HL-60/S4 (cell line): ENCODE data around the gene CDC25C.
"Not testable (repeated sequence)": the region's sequence is repeated elsewhere in the genome, so short reads cannot be mapped to it uniquely, and the experiment has no call there.

Source experiments
- in situ Hi-C: fragments of 300-500 bp; cut with MboI; formaldehyde crosslinking; loops from 2 replicates; pipeline ENCODE4 v1.14.3; 2022; ENCODE audit warnings: low sequenced_read_pairs

Gene CDC25C

DNA sequence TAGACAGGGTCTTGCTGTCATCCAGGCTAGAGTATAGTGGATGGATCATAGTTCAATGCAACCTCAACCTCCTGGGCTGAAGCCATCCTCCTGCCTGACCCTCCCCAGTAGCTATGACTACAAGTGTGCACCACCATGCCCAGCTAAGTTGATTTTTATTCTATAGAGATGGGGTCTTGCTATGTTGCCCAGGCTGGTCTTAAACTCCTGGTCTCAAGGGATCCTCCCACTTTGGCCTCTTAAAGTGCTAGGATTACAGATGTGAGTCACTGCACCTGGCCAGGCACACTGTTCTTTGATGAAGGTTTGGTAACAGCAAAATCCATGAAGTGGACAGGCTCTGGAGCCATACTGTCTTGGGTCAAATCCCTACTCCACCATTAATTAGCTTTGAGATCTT, 50.7 kb downstream of the CDC25C start:
- in situ Hi-C loops, result no loop called here

DNA sequence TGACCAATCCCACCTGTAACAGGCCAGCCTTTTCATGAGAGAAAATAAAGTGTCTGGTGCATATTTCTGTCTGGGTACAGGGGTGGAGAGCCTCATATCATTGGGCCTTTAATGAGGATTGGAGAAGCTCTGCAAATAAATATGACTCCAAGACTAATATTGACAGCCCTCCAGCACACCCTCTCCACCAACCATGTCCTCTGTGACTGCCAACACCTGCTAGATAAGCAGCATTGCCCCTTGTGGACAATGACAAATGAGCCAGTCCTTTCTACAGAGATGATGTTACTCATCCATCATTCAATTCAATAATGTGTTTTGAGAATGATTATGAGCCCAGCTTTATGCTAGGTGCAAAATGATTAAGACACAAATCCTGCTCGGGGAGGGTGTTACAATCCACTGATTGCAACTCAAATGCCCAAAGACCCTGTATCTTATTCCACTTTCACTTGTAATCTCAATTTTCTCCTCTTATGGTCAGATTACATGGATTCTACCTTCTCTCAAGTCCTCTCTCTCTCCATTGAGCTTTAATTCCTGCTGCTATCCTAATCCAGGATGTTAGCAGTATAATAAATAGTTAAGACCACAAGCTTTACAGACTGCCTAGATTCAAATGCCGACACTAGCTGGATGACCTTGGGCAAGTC, 55.1 kb downstream of the CDC25C start:
- in situ Hi-C loops, result no loop called here

DNA sequence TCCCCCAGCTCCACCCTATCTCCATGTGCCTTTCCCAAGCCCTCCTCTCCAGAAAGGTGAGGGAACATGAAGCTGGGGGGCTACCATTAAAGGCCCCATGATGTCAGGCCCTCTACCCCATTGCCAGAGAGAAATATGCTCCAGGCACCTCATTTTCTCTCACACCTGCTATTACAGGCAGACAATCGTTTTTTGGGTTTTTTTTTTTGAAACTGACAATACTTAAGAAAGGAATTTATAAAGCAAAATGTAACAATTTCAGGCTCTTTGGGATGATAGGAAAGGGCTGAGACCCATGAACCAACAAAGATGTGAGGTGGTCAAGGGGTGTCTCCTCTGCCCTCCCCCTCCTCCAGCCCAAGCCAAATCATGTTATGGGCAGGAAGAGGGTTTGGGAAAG, 55.7 kb downstream of the CDC25C start:
- in situ Hi-C loops, result no loop called here

DNA sequence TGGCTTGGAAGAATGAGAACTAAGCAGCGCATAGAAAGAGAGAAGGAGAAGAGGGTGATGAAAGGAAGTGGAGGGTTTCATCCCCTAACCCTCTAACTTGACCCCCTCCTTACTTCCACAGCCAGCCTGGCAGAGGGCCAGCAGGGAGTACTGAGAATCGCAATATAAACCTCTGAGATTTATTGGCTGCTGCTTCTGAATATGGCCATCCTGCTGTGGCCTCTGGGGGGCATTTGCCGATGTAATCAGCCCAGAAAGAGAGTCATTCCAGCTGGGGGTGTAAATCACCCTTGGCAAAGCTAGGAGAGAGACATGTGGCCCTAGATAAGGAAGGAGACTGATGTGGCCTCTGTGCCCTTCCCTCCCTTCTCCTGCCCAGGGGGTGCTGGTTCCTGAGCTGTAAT, 56.2 kb downstream of the CDC25C start:
- in situ Hi-C loops, result no loop called here

DNA sequence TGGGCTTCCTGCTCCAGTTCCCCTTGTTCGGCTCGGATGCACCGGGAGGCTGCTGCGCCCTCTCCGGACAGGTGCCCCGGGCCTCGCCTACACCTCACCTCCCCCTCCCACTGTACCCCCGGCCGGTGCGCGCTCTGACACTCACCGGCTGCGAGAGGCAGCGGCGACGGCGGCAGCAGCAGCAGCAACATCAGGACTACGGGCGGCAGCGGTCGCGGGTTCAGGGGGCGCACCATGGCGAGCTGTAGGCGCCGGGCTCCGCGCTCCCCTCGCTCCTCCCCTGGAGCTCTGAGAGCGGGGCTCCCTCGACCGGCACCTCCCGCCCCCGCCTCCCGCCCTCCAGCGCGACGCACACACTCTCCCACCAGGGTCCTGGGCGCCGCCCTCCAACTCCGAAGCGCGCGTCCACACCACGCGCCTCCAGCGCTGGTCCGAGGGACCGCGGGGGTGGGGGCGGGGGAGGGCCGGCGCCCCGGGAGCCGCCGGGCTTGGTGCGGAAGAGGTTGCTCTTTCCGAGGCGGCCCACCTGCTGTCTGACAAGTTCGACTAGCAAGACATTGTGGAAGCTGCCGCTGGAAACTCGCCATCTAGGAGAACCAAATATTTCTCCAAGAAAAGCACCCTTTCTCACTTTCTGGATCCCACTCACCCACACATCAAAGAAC, 57.3 kb downstream of the CDC25C start, which contains the start of gene GFRA3:
Gene GFRA3 (minus strand): TSS at position 433 of the 665 bp plus-strand sequence. CDS start 197 bp downstream, at position 236.
- in situ Hi-C loops, result no loop called here

DNA sequence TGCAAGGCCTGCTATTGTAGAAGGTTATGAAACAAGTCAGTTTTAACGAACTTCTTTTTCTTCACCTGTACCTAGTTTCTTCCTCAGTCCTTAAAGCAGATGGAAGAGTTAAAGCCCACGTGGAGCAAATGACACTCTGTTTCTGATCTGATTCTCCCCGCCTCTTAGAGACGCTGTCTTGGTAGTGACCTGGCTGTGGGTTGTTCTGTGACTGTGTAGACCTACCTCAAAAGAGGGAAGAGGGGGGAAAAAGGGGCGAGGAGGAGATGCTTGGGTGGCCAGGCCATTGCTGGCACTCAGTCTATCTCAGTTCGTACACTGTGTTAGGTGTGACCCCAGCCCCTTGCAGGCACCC, 57.8 kb downstream of the CDC25C start:
- in situ Hi-C loops, result no loop called here

DNA sequence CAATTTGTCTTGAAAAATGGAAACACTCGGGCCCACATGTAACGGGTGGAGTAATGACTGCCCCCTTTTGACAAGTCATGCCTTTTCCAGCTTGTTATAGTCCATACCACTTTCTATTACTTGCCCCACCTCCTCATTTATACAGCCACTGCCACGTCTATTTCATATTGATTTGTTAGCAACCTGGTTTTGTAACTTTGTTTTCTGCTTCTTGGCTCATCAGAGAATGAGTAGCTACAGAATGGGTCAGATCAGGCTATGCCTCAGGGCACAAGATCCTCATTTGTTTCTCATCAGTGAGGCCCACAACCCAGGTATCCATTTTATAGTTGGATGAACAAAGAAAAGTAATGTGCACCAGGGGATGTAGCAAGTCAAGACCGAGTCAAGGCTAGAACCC, 58.9 kb downstream of the CDC25C start:
- in situ Hi-C loops, result no loop called here

DNA sequence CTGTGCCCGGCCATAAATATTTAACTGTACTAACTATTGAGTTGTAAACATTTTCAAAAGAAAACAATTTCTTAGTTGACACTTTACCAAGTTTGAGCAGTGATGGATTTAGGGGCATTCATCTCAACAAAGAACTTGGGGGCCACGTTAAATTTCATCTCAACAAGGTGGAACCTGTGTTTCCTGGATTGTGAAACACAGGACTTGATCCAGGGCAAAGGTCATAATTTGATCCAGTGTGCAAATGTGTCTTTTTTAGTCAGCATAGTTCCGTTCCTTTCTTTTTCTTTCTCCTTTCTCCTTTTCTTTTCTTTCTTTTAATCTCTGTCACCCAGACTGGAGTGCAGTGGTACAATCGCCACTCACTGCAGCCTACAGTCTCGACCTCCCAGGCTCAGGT, 60.3 kb downstream of the CDC25C start:
- in situ Hi-C loops, result no loop called here

DNA sequence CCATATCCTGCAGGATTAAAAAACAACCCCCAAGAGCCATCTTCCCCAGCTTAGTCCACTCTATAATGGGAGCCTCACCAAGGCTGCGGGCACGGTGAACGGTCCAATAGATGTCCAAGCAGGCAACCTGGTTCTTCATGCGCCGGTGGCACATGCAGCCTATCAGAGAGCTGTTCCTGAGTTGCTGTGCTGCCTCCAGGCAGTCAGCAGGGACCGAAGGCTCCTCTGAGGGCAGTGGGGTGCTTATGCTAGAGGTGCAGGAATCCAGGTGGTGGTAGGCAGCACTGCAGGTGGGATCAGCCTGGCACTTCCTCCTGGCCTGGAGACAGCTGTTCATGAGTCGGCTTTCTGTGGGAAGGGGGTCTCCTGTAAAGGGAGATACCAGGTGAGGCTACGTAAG, 67.4 kb downstream of the CDC25C start:
- in situ Hi-C loops, result no loop called here

DNA sequence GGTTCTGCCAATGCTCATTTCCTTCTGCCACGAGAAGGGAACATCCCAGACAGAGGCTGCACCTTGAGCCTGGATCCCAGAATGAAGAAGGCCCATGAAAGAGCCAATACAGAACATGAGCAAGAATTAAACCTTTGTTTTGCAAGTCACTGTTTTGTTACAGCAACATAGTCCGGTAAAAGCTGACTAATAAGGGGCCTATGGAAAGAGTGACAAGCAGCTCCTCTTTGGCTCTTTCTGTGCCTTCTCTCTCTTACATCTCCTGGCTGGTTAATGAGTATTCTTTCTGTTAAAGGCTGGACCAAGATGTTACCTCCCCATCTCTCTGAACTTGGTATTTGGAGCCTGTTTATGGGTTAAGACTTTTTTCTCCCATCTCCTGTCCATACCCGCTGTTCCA, 68.0 kb downstream of the CDC25C start:
- in situ Hi-C loops, result no loop called here

DNA sequence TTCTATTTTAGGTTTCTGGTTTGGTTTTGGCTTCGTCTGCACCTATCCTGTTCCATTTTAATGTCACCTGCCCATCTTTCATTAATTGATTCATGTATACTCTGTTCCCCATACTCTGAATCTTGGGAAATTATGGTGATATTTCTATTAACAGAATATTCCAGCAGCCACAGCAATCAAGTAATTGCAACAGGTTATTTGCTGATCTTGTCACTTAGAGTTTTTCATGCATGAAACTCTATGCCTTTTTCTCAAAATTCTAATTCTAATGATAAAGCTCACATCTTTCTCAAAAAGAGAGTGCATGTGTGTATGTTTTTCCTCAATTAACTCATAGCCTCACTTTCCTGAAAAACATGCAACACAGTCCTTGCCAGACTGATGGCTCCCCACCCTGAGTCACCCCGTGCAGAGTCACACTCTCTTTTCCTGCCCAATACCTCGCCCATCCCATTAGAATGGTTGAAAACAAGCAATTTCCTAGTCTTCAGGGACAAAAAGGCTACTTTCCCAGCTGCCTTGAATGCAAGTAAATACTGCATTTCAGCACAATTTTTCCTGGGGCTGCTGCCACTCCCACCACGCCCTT, 72.8 kb downstream of the CDC25C start:
- in situ Hi-C loops, result no loop called here

DNA sequence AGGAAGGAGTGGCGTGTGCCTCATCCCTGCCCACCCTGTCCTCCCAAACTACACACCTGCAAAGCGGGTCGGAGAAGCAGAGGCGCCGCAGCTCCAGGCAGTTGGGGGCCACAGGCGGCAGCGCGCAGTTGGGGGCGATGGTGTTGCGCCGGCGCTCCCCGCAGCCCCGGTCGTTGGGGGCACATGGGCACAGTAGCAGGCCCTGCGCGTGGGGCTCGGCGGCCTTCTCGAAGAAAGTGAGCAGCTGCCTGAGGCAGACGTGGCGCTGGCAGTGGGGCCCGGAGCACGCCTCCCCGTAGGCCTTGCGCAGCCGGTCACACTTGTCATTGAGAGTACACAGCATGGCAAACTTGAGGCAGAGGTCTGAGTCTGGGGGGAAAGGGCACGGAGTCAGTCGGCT, 74.0 kb downstream of the CDC25C start:
- in situ Hi-C loops, result no loop called here

DNA sequence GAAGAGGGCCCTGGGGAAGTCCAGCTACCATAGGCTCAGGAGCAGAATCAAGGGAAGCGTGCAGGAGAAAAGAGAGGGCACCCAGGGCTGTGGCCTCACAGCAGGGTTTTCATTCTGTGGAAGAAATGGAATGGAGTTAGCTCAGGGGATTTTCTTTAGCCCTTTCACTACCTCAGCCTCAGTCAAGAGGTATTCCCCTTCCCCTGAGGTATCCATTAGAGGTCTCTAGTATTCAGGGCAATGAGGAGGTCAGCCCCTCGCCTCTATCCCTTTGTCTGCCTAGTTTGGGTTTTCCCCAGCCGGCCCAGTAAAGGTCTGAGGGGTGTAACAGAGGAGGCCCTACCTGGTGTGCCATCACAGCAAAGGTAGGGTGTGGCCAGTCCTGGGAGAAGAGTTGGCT, 78.7 kb downstream of the CDC25C start:
- in situ Hi-C loops, result no loop called here

DNA sequence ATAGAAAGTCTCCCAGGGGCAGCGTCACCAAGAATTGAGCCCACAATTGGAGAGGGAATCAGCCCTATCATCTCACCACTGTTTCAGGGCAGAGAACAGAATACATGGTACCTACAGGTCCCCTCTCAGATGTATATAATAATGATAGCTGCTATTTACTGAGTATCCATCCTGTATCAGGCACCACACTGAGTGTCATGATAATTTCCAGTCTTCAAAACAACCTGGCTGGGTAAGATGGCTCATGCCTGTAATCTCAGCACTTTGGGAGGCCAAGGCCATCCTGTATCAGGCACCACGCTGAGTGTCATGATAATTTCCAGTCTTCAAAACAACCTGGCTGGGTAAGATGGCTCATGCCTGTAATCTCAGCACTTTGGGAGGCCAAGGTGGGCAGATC, 83.8 kb downstream of the CDC25C start:
- in situ Hi-C loops, result not testable (repeated sequence)

DNA sequence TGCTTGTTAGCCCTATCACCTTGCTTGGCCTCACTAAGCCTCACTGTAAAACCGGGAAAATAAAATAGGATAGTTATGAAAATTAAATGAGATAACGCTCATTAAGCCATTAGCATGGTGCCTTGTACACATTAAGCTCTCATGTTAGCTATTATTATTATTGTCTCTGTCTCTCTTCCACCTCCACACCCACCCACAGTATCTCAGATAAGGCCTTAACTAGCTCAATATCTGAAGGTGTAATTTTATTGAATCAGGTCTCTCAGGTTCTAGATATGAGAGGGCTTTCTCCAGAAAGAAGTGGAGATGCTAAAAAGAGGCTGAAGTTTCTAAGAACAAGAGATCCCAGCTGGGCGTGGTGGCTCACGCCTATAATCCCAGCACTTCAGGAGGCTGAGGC, 84.8 kb downstream of the CDC25C start:
- in situ Hi-C loops, result no loop called here

DNA sequence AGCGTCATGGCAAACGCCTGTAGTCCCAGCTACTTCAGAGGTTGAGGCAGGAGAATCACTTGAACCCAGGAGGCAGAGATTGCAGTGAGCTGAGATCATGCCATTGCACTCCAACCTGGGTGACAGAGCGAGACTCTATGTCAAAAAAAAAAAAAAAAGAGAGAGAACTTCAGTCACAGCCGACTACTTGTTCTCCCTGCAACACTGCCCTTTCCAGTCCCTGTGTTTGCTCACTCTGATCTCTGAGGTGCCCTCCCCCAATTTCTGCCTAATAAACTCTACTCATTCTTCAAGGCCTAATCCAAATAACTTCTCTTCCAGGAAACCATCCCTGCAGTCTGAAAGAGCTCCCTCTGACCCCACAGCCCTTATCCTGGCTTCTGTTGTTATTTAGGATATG, 85.3 kb downstream of the CDC25C start:
- in situ Hi-C loops, result no loop called here

DNA sequence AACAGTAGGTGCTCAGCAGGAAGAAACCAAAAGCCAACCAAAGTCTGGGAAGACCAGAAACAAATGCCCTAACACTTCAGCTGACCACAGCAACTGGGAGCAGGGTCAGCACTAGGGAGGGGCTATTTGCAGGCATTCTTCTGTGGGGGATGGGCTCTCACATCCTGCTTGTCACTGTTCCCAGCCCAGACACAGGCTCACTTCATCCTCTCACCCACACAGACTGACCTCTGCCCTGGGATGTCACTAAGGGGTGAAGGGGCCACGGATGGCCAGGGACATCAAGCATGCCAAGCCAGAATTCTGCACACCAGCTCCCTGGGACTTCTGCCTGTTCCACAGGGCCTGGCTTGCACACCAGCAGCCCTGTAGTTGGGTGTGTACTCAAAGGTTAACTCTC, 85.9 kb downstream of the CDC25C start:
- in situ Hi-C loops, result no loop called here

DNA sequence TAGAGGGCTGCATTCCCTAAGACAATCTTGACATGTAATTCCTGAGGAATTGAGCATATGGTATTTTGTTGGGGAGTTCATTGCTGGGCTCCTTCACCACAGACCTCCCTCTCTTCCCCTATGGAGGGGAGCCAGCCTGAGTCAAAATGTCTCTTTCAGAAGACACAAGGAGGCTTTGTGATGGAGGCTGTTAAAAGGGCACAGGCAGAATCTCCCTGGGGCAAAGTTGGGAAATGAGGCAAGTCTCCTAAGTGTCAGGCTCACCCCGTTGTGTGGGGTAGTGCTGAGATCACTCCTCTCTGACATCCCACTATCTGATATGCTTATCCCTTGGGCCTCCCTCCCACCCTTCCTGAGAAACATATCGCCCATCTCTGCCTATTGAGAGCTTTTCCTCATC, 87.8 kb downstream of the CDC25C start:
- in situ Hi-C loops, result no loop called here

DNA sequence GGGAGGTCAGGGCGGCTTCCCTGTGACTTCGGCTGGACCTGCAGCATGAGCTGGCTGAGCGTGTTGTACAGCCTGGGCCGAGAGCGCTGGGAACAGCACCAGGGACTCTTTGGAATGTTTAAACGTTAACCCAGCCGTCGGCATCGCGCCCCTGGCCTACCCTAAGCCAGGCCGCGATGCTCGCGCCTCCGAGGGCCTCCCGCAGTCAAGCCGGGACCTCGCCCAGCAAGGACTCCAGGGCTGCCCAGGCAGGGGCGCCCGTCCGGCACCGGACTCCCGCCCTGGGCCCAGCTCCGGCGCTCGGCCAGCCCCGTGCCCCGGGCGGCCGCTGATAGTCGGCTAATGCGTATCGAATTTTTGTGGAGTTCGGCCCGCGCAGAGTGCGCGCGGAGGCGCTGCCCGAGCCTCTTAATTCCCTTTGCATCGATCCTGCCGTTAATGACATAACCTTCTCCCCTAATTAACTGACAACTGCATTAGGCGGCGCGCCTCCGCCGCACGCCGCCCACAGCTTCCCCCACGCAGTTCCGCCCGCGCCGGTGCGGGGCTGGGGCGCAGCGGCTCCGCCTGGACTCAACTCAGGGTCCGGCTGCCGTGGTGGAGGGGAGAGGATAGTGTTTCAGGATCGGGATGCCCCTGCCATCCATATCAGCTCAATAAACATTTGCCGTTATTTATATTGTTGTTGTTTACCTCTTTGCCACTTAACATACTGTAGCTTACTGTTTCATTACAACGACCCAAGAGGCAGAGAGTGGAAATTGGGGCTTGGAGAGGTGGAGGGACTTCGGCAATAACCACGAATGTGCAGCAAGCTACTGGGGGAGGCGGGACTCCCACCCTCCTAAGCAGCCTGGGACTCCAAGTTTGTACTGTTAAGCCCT, 89.7 kb downstream of the CDC25C start:
- in situ Hi-C loops, result no loop called here

DNA sequence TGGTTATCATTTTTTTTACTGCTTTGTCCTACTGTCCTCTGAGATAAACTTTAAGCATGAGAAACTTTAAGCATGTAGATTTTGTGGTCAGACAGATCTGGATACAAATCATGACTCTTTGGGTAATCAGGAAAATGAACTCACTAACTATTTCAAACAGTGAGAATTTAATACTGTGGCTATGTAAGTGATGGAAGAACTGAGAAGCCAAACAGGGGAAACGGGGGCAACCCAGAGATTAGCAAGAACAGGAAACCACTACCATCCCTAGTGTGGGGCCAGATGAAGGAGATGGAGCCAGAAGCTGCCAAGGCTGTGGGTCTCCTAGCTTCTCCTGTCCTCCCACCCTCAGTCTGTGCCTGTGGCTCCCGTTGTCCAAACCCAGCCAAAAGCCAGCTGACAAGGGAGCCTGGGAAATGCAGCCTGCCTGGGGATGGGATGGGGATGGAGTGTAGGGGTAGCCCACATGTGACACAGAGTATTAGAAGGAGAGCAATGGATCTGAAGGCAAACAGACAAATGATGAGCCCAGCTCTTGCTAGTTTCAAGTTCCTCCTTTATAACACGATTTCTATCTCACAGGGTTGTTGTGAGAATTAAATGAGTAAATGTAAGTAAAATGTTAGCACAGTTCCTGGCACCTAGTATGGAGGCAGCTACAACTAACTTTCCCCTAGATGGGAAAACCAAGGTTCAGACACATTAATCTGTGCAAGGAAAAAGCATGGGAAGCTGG, 90.8 kb downstream of the CDC25C start:
- in situ Hi-C loops, result no loop called here

DNA sequence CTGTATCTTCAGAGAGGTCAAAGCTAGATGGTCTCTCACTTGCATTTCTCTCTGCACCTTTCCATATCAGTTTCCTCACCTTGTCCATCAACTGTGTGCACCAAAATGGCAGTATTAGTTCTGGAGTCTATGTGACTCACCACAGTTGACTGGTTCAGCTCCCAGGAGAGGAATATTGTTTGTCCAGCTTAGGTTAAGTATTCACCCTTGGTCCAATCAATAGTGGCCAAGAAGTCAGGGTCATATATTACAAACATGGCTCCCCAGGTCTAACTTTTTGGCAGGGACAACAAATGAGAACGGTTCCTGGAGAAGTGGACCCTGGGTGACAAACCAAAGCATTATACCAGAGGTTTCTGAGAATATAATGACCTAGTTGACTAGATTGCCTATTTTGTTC, 93.6 kb downstream of the CDC25C start:
- in situ Hi-C loops, result no loop called here
